ENCODE measurements around the gene RPH3AL.
"Not testable (repeated sequence)": the region's sequence is repeated elsewhere in the genome, so short reads cannot be mapped to it uniquely, and the experiment has no call there.

Gene RPH3AL

DNA sequence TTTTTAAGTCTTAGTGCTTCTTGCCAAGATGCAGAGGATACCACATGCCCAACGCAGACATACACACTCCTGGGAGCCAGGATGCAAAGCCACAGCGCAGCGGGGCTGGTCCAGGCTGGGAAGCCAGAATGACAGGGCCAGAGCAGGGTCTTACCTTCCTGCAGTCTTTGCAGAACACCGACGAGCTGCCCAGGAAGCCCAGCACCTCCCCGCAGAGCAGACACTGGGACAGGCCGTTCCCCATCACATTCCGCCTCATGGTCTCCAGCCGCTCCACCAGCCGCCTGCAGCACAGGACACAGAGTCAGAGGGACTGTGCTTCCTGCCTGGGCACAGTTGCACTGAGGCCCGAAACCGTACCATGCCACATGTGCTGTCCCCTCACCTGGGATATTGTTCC, 33.3 kb downstream of the RPH3AL start:
- DNase-seq (ENCODE audit: low read depth): no peak

DNA sequence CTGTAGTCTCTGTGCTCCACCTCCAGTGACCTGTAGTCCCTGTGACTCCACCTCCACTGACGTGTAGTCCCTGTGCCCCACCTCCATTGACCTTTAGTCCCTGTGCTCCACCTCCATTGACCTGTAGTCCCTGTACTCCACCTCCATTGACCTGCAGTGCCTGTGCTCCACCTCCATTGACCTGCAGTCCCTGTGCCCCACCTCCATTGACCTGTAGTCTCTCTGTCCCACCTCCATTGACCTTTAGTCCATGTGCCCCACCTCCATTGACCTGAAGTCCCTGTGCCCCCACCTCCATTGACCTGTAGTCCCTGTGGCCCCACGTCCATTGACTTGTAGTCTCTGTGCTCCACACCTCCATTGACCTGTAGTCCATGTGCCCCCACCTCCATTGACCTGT, 35.5 kb downstream of the RPH3AL start:
- DNase-seq (ENCODE audit: low read depth): not testable (repeated sequence)

DNA sequence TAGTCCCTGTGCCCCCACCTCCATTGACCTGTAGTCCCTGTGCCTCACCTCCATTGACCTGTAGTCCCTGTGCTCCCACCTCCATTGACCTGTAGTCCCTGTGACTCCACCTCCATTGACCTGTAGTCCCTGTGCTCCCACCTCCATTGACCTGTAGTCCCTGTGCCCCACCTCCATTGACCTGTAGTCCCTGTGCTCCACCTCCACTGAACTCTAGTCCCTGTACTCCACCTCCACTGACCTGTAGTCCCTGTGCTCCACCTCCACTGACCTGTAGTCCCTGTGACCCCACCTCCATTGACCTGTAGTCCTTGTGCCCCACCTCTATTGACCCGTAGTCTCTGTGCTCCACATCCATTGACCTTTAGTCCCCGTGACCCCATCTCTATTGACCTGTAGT, 37.2 kb downstream of the RPH3AL start:
- DNase-seq (ENCODE audit: low read depth): not testable (repeated sequence)

DNA sequence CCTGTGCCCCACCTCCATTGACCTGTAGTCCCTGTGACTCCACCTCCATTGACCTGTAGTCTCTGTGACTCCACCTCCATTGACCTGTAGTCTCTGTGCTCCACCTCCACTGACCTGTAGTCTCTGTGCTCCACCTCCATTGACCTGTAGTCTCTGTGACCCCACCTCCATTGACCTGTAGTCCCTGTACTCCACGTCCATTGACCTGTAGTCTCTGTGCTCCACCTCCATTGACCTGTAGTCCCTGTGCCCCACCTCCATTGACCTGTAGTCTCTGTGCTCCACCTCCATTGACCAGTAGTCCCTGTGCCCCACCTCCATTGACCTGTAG, 38.0 kb downstream of the RPH3AL start:
- DNase-seq (ENCODE audit: low read depth): not testable (repeated sequence)

DNA sequence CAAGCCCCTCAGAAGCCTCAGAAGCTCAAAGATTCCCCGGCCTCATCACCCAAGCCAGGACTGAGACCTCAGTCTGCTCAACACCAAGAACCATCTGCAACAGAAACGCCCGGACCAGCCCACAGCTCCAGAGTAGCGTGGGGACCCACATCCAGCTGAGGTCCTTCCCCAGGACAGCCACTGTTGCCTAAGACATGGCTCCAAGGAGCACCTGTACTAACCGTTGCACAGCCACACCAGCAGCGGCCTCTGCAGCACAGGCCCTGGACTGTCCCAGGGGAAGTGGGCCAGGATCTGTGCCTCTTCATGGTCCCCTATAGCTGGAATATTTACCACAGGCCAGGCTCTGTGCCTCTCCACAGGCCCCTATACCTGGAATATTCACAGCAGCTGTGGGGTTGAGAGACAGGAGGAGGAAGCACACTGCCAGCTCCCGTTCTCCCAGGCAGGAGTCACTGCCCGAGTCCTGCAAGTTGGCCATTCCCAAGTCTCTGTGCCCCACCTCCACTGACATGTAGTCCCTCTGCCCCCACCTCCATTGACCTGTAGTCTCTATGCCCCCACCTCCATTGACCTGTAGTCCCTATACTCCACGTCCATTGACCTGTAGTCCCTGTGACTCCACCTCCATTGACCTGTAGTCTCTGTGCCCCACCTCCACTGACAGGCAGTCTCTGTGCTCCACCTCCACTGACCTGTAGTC, 38.5 kb downstream of the RPH3AL start:
- no peak for DNase-seq (ENCODE audit: low read depth)

DNA sequence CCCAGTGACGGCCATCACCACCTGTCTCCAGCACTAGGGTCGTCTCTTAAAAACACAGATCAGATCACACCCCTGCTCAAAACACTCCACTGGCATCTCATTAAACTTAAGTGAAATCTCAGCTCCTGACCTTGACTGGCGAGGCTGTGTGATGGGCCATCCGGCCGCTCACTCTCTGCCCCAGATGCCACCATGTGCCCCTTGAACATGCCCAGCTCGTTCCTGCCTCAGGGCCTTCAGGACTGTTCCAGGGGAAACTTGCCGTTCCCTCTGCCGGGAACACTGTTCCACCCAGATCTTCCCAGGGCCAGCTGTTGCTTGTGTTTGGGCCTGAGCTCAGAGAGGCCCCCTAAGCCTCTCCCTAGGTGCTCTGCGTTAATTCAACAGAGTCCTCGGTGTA, 39.4 kb downstream of the RPH3AL start:
- DNase-seq (ENCODE audit: low read depth): no peak

DNA sequence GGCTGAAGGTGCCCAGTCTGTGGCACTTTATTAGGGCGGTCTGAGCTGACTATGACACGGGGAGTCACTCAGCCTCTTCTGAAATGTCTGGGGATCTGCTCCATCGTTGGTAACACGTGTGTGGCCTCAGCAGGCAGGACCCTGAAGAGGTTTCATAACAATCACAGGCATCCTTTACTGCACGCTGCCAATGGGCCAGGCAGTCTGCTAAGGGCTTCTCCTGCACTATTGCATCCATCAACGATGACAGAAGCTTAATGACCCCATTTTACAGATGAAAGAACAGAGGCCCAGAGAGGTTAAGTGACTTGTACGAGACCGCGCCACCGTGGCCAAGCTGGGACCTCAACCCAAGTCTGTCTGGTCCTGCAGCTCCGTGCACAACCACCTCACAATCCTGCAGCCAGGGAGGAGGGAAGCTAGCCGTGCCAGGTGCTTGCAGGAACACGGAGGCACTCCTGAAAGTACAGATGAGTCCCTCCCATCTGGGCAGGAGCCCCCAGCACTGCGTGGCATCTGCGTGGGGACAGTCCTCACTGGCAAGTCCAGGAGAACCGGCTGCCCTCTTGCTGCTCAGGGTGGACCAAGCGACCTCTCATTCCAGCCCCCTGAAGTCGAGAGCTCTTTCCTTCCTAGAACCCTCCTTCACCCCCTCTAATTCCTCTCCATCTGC, 40.0 kb downstream of the RPH3AL start:
- DNase-seq (ENCODE audit: low read depth): no peak

DNA sequence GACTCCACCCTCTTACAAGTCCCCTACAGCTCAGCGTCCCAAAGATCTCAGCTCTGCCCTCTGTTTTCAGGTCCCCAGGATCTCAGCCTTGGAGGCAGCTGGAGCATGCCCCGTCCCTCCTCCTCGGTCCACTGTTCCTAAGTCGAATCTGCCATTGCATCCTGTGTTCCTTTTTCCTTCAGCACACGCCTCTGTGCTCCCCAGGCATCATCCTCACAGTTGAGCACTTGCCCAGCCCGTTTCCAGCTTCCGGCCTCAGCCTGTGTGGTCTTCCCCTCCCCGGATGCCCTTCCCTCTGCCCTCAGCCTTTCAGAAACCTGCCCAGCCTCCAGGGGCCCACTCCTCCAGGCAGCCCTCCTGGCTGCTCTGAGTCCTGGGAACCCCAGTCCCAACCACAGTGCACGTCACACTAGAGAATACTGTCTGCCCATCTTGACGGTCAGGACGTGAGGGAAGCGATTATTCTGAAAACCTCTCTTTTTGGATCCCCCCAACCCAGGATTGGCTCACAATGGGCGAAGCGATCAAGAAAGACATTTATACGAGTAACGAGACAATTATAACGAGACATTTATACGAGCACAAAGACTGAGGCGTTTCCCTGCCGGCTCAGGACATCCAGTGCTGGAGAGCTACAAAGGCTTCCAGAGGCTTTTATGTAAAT, 41.4 kb downstream of the RPH3AL start:
- DNase-seq (ENCODE audit: low read depth): no peak

DNA sequence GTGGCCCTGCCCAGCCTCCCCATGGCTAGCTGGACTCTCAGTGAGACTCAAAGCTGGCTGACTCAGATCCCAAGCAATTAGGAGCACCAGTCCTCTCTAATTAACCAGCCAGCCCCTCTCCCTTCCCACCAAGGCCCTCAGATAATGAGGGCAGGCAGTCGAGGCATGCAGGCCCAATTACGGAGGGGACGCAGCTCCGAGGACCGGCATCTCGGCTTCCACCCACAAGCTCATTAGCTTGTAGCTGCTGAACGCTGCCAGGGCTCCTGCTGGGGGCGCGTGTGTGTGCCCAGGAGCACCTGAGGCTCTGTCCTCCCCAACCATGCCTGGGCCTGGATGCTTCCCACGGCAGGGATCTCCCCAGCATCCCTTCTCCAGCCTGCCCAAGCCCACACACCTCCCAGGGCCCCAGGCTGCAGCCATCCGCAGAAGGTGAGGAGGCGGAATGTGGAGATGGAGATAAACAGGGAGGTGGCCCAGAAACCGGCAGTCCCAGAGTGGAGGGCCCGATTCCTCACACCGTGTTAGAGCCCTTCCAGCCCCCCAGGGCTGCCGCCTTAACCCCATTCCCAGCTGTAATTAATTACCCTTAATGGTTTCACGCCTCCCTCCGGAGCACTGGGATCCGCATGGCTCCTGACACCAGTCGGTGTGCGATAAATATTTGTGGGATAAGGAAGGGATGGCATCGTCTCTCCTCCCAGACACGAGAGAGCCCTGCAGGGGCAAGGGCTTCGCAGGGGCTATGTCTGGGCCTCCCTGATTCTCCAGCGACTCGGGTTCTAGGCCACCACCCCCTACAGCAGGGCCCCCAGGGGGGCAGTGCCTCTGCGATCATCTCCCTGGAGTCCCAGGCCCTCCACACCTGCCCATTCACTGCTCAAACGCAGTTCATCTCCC, 42.2 kb downstream of the RPH3AL start:
- DNase-seq (ENCODE audit: low read depth): no peak

DNA sequence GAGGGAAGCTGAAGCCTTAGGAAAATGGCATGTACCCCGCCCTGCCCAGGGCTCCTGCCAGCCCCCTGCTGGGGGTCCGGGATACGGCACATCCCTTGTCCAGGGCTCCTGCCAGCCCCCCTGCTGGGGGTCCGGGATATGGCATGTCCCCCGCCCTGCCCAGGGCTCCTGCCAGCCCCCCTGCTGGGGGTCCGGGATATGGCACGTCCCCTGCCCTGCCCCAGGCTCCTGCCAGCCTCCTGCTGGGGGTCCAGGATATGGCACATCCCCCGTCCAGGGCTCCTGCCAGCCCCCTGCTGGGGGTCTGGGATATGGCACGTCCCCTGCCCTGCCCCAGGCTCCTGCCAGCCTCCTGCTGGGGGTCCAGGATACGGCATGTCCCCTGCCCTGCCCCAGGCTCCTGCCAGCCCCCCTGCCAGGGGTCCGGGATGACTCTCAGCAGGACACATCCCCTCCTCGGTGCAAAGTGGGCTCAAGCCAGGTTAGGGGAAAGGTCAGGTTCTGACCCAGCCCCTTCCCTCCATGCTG, 43.2 kb downstream of the RPH3AL start:
- DNase-seq (ENCODE audit: low read depth): peak; percentile 9

DNA sequence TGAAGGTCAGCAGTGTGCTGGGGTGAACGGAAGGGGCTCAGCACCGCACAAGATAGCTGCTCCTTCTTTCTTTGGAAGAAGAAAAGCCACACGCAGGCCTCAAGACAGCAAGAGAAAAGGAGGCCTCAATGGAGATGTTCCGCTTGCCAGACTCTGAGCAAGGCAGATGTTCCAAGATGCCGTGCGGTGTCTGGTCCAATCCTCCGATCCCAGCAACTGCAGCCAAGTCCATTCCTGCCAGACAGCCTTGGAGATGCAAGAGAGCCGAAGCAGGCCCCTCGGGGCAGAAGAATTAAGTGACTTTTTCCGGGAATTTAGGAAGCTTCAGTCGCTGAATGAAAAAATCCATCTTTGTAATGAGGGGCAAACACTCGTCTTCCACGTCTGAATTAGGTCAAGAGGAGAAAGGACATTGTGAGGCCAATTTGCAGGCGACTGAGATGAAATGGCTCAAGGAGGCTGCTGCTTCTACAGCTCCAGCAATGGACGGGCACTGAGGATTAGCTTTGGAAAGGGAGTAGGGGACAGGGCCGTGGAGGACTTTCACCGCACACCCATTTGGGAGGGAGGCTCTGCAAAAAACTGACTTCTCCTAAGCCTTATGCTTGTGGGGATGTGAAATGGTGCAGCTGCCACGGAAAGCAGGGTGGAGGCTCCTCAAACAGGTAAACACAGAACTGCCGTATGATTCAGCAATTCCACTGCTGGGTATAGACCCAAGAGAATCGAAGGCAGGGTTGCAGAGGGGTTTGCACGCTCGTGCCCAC, 44.7 kb downstream of the RPH3AL start:
- no peak for DNase-seq (ENCODE audit: low read depth)

DNA sequence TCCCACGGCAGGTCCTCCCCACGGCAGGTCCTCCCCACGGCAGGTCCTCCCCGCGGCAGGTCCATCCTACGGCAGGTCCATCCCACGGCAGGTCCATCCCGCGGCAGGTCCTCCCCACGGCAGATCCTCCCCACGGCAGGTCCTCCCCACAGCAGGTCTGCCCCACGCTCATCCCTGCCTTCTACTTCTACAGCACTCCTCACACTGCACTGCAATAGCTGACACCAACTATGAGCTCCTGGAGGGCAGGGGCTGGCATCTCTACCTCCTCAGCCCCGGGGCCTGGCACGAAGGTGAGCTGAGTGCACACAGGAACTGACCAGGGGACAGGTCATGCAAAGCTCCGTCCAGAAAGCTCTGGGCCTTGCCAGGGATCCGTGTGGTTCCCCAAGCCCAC, 45.3 kb downstream of the RPH3AL start:
- DNase-seq (ENCODE audit: low read depth): no peak

DNA sequence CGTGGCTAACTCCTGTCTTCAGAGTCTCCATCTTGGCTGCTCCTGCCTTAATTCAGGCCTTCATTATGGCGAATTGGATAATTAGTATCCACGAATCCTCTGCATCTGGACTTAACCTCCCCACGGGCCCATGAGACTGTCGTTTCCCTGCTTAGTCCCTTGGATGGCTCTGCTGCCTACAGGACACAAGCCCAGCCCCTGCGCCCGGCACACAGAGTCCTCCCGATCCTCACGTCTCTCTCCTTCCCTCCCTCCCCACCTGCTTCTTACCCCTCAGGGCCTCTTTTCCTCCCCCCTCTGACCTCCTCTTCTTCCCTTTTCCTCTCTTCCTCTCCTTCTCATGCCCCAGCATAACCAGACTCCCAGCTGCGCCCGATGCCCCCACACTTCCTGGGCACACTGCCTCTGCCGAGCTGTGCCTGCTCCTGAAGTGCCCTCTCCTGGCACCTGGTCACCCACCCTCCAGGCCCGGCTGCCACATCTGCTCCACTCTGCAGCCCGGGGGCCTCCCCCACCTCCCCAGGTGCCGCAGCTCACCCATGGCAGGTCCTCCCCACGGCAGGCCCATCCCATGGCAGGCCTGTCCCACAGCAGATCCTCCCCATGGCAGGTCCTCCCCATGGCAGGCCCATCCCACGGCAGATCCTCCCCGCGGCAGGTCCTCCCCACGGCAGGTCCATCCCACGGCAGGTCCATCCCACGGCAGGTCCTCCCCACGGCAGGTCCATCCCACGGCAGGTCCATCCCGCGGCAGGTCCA, 45.9 kb downstream of the RPH3AL start:
- no peak for DNase-seq (ENCODE audit: low read depth)

DNA sequence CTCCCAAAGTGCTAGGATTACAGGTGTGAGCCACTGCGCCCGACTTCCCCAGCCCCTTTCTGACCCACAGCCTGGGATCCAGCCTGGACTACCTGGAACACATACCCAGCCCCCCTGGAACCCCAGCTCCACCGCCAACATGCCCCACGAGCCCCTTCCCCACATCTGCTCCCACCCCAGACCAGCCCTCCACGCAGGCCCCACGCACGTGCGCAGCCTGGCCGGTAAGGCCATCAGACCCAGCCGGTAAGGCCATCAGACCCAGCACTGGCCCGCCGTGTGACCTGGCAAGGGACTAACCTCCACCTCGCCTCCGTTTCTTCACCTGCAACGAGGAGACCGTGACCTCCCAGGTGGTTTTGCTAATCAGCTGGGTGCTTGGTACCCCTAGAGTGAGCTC, 46.5 kb downstream of the RPH3AL start:
- no peak for DNase-seq (ENCODE audit: low read depth)

DNA sequence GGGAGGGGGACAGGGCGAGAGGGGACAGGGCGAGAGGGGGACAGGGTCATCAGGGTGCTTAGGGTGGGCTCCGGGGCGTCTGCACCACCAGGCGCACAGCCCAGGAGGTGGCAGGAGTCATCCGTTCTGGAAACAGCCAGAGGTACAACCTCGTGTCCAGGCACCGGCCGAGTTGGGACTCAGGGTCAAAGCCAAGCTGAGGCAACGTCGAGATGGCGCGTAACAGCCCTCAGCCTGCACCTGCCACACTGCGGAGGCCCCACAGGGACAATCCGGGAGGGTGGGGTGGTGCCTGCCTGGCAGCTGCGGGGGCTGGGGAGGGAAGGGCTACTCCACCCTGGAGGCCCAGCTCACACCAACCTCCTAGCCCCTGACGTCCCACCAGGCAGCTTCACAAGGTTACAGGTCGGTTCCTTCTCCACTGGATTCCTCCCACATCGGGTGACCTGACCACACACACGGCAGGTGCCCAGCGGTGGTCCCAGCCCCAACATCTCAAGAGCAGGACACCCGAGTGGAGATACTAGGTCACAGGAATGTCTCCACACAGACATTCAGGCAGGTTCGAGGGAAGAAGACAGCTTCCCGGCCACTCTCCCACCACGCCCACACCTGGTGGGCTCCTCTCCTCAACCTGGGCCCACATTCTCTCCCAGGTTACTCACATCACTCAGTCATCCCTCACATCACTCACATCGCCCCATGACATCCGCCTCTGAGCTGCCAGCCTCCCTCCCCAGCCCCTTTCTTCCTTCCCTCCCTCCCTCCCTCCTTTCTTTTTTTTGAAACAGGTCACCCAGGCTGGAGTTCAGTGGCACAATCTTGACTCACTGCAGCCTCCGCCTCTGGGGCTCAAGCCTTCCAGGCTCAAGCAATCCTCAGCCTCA, 47.3 kb downstream of the RPH3AL start:
- no peak for DNase-seq (ENCODE audit: low read depth)

DNA sequence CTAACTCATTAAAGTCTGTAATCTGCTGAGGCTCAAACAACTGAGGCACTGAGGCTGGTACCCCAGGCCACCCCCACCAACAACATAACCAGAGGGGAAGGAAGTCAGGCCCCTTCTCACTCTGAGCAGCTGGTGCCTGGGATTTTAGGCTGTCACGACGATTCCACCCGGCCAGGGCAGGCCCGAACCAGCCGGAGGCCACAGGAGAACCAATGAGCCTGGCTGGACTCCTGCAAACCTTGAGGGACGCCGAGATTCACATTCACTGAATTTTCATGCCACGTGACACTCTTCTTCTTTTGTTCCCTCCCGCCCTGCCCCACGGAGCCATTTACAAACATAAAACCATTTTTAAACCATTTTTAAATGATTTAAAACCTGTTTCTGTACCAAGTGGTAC, 48.1 kb downstream of the RPH3AL start:
- peak; percentile 4 for DNase-seq (ENCODE audit: low read depth)

DNA sequence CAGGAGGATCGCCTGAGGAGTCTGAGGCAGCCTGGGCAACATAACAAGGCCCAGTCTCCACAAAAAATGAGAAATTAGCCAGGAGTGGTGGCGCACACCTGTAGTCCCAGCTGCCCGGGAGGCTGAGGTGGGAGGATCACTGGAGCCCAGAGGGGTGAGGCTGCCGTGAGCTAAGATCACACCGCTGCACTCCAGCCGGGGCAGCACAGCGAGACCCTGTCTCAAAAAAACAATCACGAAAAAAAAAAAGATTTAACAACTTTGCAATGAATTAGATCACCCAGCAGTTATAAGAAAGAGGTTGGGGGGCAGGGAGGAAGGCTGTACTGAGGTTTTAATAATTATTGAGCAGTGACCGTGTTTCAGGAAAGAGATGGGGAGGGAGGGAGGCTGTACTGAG, 49.4 kb downstream of the RPH3AL start:
- no peak for DNase-seq (ENCODE audit: low read depth)

DNA sequence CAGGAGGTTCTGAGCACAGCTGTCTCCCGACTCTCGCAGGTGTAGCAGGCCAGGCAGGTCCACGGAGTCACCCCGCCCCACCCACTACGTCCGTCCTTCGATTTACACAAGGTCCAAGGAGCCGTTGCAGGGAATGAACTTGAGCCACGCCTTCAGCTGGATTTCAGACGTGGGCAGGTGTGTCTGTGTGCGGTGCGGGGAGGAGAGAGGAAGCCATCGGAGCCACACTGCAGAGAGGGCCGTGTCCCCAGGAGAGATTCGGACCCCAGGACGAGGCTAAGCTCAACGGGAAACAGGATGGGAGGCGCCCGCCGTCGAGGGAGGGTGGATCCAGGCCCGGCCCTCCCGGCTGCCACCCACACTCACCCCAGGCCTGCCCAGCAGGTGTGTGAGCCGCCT, 50.3 kb downstream of the RPH3AL start:
- no peak for DNase-seq (ENCODE audit: low read depth)

DNA sequence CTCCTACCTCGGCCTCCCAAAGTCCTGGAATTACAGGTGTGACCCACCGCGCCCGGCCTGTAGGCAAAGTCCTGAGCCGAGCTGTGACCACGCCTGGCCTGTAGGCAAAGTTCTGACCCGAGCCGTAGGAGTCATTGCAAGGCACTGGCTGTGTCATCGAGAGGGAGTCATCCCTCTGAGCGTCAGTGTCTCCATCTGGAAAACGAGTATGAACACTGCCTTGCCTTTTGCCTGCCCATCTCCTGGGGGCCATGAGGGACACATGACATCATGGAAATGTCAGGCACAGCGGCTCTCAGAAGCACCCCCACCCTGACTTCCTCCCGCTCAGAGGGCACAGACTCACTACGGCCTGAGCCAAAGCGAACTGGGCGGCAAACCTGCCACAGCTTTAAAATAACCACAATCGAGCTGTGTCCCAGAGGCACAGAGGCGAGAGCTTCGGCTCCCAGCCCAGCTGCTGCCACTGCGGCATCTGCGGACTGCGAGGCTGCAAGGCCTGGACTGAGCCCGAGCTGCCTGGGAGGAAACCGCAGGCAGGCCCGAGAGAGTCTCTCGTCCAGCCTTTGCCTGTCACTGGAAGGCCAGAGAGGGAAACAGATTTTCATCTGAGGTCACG, 50.8 kb downstream of the RPH3AL start:
- DNase-seq (ENCODE audit: low read depth): no peak

Measured in iris pigment epithelial cell (primary cell).